Naive B cell (primary cell): ENCODE results near the gene IGFBP1. TPM values are rescaled to one million over a fixed set of nuclear protein-coding genes. Genes with fewer than 3 reads are reported as not detected.

Experiments
- ATAC-seq, 2 donors: fragments of 150-1000 bp; cut with Tn5 transposase; 2 replicates each; pipeline ENCODE4 v1.10.0; 2021; ENCODE audit warnings: low read depth in 2 of 2, mild to moderate bottlenecking in 2 of 2, moderate library complexity in 2 of 2
- DNase-seq: peaks from one replicate; pipeline ENCODE4 v3.0.0; 2022
- H3K27ac Mint-ChIP-seq, 6 donors: one replicate each; pipeline ENCODE4 v1.8.0; 2020 to 2022; ENCODE audit warnings: mild to moderate bottlenecking in 6 of 6, mixed read lengths in 6 of 6, moderate library complexity in 5 of 6, inconsistent platforms in 2 of 6
- H3K27me3 Mint-ChIP-seq, 3 donors: one replicate each; pipeline ENCODE4 v1.8.0; 2021 to 2022; ENCODE audit warnings: mixed read lengths in 3 of 3, mild to moderate bottlenecking in 1 of 3
- H3K36me3 Mint-ChIP-seq, 2 donors: one replicate each; pipeline ENCODE4 v1.8.0; 2020 to 2022; ENCODE audit warnings: mixed read lengths in 2 of 2, inconsistent platforms in 1 of 2, mild to moderate bottlenecking in 1 of 2
- H3K4me1 Mint-ChIP-seq, 3 donors: one replicate each; pipeline ENCODE4 v1.8.0; 2020 to 2022; ENCODE audit warnings: mixed read lengths in 3 of 3, inconsistent platforms in 1 of 3, mild to moderate bottlenecking in 1 of 3, moderate library complexity in 1 of 3
- H3K4me3 Mint-ChIP-seq, 8 donors: one replicate each; pipeline ENCODE4 v1.8.0; 2020 to 2022; ENCODE audit warnings: mild to moderate bottlenecking in 8 of 8, mixed read lengths in 8 of 8, moderate library complexity in 8 of 8, inconsistent platforms in 2 of 8
- H3K9me3 Mint-ChIP-seq, 7 donors: one replicate each; pipeline ENCODE4 v1.8.0; 2020 to 2022; ENCODE audit warnings: mixed read lengths in 7 of 7, mild to moderate bottlenecking in 5 of 7, inconsistent platforms in 2 of 7, moderate library complexity in 1 of 7
- polyA plus RNA-seq, 6 donors: library from polyadenylated mRNA; unstranded; fragments of 300-500 nt; fragmentation: Illumina TruSeq; gene quantifications; one replicate each; pipeline ENCODE4 v1.2.3, GENCODE V29; 2021; ENCODE audit warnings: low read depth in 6 of 6

The IGFBP1 gene
- polyA plus RNA-seq, 6 donors from 2014 or later, result not detected

- no peak overlapping the region for H3K27ac Mint-ChIP-seq
- H3K36me3 Mint-ChIP-seq, result no peaks in the 10 kb centered on the region
- DNase-seq (no peak), ATAC-seq (no peak)
- peaks cover 45 to 72% (median 70%) of the 10 kb centered on the region in 3 donors for H3K27me3 Mint-ChIP-seq
- peaks cover 0 to 4% (median 0%) of the 10 kb centered on the region in 7 donors for H3K9me3 Mint-ChIP-seq
- H3K4me3 Mint-ChIP-seq, result no peak overlapping the region
- no peaks in the 10 kb centered on the region for H3K4me1 Mint-ChIP-seq
Observed at GRCh38 chr7:45886931-45887667, 1.2 kb upstream of the IGFBP1 start.

- Mint-ChIP-seq H3K9me3 (peaks cover 0 to 2% (median 0%) of the 10 kb centered on the region in 7 donors), H3K27me3 (peaks cover 60 to 72% (median 71%) of the 10 kb centered on the region in 3 donors), H3K36me3 (no peaks in the 10 kb centered on the region), H3K27ac (no peak overlapping the region), H3K4me1 (no peaks in the 10 kb centered on the region), H3K4me3 (no peak overlapping the region)
- ATAC-seq (no peak), DNase-seq (no peak)
Observed at GRCh38 chr7:45888993-45889366, 692 bp downstream of the IGFBP1 start.

GRCh38 chr7:45889367-45890067 lies 1.2 kb downstream of the IGFBP1 start:
- Mint-ChIP-seq H3K27me3 (peaks cover 64 to 72% (median 71%) of the 10 kb centered on the region in 3 donors), H3K4me1 (no peaks in the 10 kb centered on the region), H3K36me3 (no peaks in the 10 kb centered on the region), H3K27ac (no peak overlapping the region), H3K4me3 (no peak overlapping the region), H3K9me3 (peaks cover 0 to 2% (median 0%) of the 10 kb centered on the region in 7 donors)
- no peak for ATAC-seq
- DNase-seq, result no peak

GRCh38 chr7:45890125-45890901 lies 2.0 kb downstream of the IGFBP1 start:
- no peaks in the 10 kb centered on the region for H3K4me1 Mint-ChIP-seq
- H3K27me3 Mint-ChIP-seq, result peaks cover 62 to 70% (median 69%) of the 10 kb centered on the region in 3 donors
- no peak overlapping the region for H3K27ac Mint-ChIP-seq
- no peaks in the 10 kb centered on the region for H3K36me3 Mint-ChIP-seq
- ATAC-seq, result no peak
- no peak overlapping the region for H3K4me3 Mint-ChIP-seq
- no peak for DNase-seq
- peaks cover 0 to 3% (median 0%) of the 10 kb centered on the region in 7 donors for H3K9me3 Mint-ChIP-seq

- H3K27me3 Mint-ChIP-seq, result peaks cover 62 to 73% (median 71%) of the 10 kb centered on the region in 3 donors
- no peak for ATAC-seq
- peaks cover 0 to 3% (median 0%) of the 10 kb centered on the region in 7 donors for H3K9me3 Mint-ChIP-seq
- DNase-seq, result peak; percentile 16
- H3K4me3 Mint-ChIP-seq, result no peak overlapping the region
- H3K27ac Mint-ChIP-seq, result no peak overlapping the region
- no peaks in the 10 kb centered on the region for H3K36me3 Mint-ChIP-seq
- H3K4me1 Mint-ChIP-seq, result no peaks in the 10 kb centered on the region
Observed at GRCh38 chr7:45890902-45891461, 2.7 kb downstream of the IGFBP1 start.

DNA sequence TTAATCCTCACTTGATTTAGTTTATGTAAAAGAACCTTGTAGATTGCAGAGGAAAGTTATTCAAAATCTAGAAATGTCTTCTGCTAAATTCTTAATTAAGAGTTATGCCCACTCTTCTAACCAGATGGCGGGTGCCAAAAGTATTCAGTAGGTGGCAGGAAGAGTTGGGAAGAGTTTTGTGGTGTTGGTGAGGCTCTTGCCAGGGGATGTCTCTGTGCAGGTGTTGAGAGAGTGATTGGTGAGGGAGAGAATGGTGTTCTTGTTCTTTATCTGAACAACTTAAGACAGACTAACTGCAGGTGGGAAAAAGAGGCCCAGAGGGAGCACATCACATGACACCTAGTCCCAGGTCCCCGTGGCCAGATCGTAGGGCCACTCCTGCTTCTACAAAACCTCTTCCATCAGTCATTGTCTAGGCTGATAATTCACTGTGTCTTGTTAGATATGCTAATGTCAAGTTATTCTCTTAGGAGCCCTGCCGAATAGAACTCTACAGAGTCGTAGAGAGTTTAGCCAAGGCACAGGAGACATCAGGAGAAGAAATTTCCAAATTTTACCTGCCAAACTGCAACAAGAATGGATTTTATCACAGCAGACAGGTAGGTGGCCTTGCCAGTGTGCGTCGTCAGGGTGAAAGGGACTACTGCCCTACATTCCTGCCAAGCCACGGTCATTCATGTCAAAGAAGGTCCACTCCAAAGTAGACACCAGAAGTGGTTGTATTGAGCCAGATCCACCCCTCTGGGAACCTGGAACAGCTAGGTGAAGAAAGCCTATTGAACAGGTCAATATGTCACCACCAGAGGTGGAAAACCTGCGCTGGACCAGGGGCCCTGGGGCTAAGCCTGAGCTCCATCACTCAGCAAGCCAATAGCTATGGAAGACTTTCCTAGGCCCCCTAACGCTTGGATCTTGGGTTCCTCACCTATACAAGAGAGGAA lies 3.4 kb downstream of the IGFBP1 start:
- ATAC-seq, result no peak
- H3K27me3 Mint-ChIP-seq, result peaks cover 63 to 75% (median 75%) of the 10 kb centered on the region in 3 donors
- H3K4me1 Mint-ChIP-seq, result no peaks in the 10 kb centered on the region
- peaks cover 0 to 3% (median 0%) of the 10 kb centered on the region in 7 donors for H3K9me3 Mint-ChIP-seq
- no peak overlapping the region for H3K4me3 Mint-ChIP-seq
- no peak for DNase-seq
- no peaks in the 10 kb centered on the region for H3K36me3 Mint-ChIP-seq
- H3K27ac Mint-ChIP-seq, result no peak overlapping the region

- DNase-seq (no peak), ATAC-seq (no peak)
- Mint-ChIP-seq H3K4me1 (no peaks in the 10 kb centered on the region), H3K27me3 (peaks cover 58 to 71% (median 69%) of the 10 kb centered on the region in 3 donors), H3K4me3 (no peak overlapping the region), H3K27ac (no peak overlapping the region), H3K9me3 (peaks cover 0 to 3% (median 0%) of the 10 kb centered on the region in 7 donors), H3K36me3 (no peaks in the 10 kb centered on the region)
Observed at GRCh38 chr7:45892407-45893035, 4.2 kb downstream of the IGFBP1 start.

- Mint-ChIP-seq H3K4me1 (no peaks in the 10 kb centered on the region), H3K4me3 (no peak overlapping the region), H3K36me3 (no peaks in the 10 kb centered on the region), H3K27me3 (peaks cover 60 to 81% (median 72%) of the 10 kb centered on the region in 3 donors), H3K9me3 (peaks cover 0 to 3% (median 0%) of the 10 kb centered on the region in 7 donors), H3K27ac (no peak overlapping the region)
- ATAC-seq, result no peak
- no peak for DNase-seq
Observed at GRCh38 chr7:45893374-45893995, 5.2 kb downstream of the IGFBP1 start.

- DNase-seq (no peak), ATAC-seq (no peak)
- H3K4me3 Mint-ChIP-seq, result no peak overlapping the region
- H3K27me3 Mint-ChIP-seq, result peaks cover 58 to 79% (median 69%) of the 10 kb centered on the region in 3 donors
- no peaks in the 10 kb centered on the region for H3K36me3 Mint-ChIP-seq
- H3K27ac Mint-ChIP-seq, result no peak overlapping the region
- H3K4me1 Mint-ChIP-seq, result no peaks in the 10 kb centered on the region
- H3K9me3 Mint-ChIP-seq, result peaks cover 0 to 3% (median 0%) of the 10 kb centered on the region in 7 donors
Observed at GRCh38 chr7:45893996-45894664, 5.8 kb downstream of the IGFBP1 start.

GRCh38 chr7:45894665-45895062 lies 6.4 kb downstream of the IGFBP1 start:
- no peak overlapping the region for H3K27ac Mint-ChIP-seq
- peaks cover 55 to 76% (median 64%) of the 10 kb centered on the region in 3 donors for H3K27me3 Mint-ChIP-seq
- H3K9me3 Mint-ChIP-seq, result peaks cover 0 to 3% (median 0%) of the 10 kb centered on the region in 7 donors
- no peaks in the 10 kb centered on the region for H3K36me3 Mint-ChIP-seq
- no peak overlapping the region for H3K4me3 Mint-ChIP-seq
- H3K4me1 Mint-ChIP-seq, result no peaks in the 10 kb centered on the region
- DNase-seq (no peak), ATAC-seq (no peak)

GRCh38 chr7:45897042-45897690 lies 8.9 kb downstream of the IGFBP1 start:
- Mint-ChIP-seq H3K27me3 (peaks cover 49 to 80% (median 65%) of the 10 kb centered on the region in 3 donors), H3K9me3 (peaks cover 0 to 5% (median 2%) of the 10 kb centered on the region in 7 donors), H3K4me1 (no peaks in the 10 kb centered on the region), H3K4me3 (no peak overlapping the region), H3K36me3 (peaks cover 0 to under 1% of the 10 kb centered on the region in 2 donors), H3K27ac (no peak overlapping the region)
- DNase-seq (no peak), ATAC-seq (no peak)
